HCT116 (cell line): ENCODE measurements around the gene B3GALT5. TPM values are rescaled to one million over a fixed set of nuclear protein-coding genes. Genes with fewer than 3 reads are reported as not detected.
"Not testable (repeated sequence)": the region's sequence is repeated elsewhere in the genome, so short reads cannot be mapped to it uniquely, and the experiment has no call there.

ENCODE experiments used
- ATAC-seq: fragments of 200-7000 bp; cut with Tn5 transposase; 2 replicates; pipeline ENCODE4 v1.9.1; 2020; ENCODE audit warnings: mild to moderate bottlenecking, moderate library complexity
- BruUV-seq: library from RNA; stranded (reverse); fragments of 400-500 nt; replicated peaks from 2 replicates; lab custom pipeline; 2021; lab: Mats Ljungman, UMichigan
- CTCF ChIA-PET: fragments of 300-600 bp; sonication (Branson Sonifier 250); formaldehyde crosslinking; loops from one replicate; lab custom pipeline; 2021; ENCODE audit warnings: antibody characterized with exemption; lab: Charles Lee
- POLR2A ChIA-PET: fragments of 300-600, 350-600 bp; sonication (Branson Sonifier 250); formaldehyde crosslinking; loops from one replicate; lab custom pipeline; 2021; ENCODE audit warnings: antibody characterized with exemption; lab: Charles Lee
- RAD21 ChIA-PET, 2 experiments: fragments of 300-600 bp; sonication (Branson Sonifier 250); formaldehyde crosslinking; loops; one replicate each; lab custom pipeline; 2023; ENCODE audit warnings: low total read pairs in 2 of 2; ENCODE audit not compliant: uncharacterized antibody in 2 of 2, unreplicated experiment in 2 of 2, low non-redundant PET in 1 of 2; lab: Charles Lee
- DNase-seq: peaks from one replicate; pipeline ENCODE4 v3.0.0-alpha.2; 2010; ENCODE audit warnings: low read depth, low spot score
- H2AFZ ChIP-seq: fragments of 200-600 bp; shearing (Covaris generic), sonication (generic); 2 replicates; pipeline ENCODE4 v1.6.1; 2017; ENCODE audit warnings: low read depth, mixed run types, mixed read lengths, antibody characterized with exemption, low read length; ENCODE audit not compliant: poor library complexity, severe bottlenecking
- H3K27ac ChIP-seq: 2 replicates; pipeline ENCODE4 v1.5.1; 2012; ENCODE audit warnings: low read depth, low read length
- H3K27me3 ChIP-seq: fragments of 200-600 bp; sonication (generic); 2 replicates; pipeline ENCODE4 v1.6.1; 2016; ENCODE audit warnings: mixed run types, low read length, mixed read lengths; ENCODE audit not compliant: insufficient read depth
- H3K36me3 ChIP-seq, 2 experiments: fragments of 200-500 bp in 1 of 2; fragments of 200-600 bp in 1 of 2; sonication (Bioruptor generic) in 1 of 2; sonication (generic) in 1 of 2; 2 replicates each; pipeline versions ENCODE4 v1.5.1 to v1.6.1; 2014 to 2016; ENCODE audit warnings: low read length in 2 of 2, inconsistent platforms in 1 of 2, mixed read lengths in 1 of 2, mixed run types in 1 of 2; ENCODE audit not compliant: insufficient read depth in 2 of 2, control insufficient read depth in 1 of 2
- H3K4me1 ChIP-seq, 2 experiments: fragments of 200-600 bp in 1 of 2; sonication (generic) in 1 of 2; 2 replicates each; pipeline versions ENCODE4 v1.5.1 to v1.6.1; 2012 to 2017; ENCODE audit warnings: low read length in 2 of 2, inconsistent platforms in 1 of 2, mild to moderate bottlenecking in 1 of 2, mixed read lengths in 1 of 2, mixed run types in 1 of 2, moderate library complexity in 1 of 2; ENCODE audit not compliant: insufficient read depth in 2 of 2, control insufficient read depth in 1 of 2
- H3K4me2 ChIP-seq: fragments of 200-600 bp; sonication (generic); 2 replicates; pipeline ENCODE4 v1.6.1; 2017; ENCODE audit warnings: mixed run types, low read length, mixed read lengths
- H3K4me3 ChIP-seq, 2 experiments: fragments of 200-600 bp in 1 of 2; sonication (generic) in 1 of 2; replicated peaks in 1 of 2; 2 replicates each; pipeline ENCODE4 v1.5.1; 2011 to 2016; ENCODE audit warnings: low read length in 2 of 2, control low read depth in 1 of 2, low read depth in 1 of 2, mild to moderate bottlenecking in 1 of 2, mixed read lengths in 1 of 2, mixed run types in 1 of 2
- H3K79me2 ChIP-seq: fragments of 200-600 bp; sonication (generic); 2 replicates; pipeline ENCODE4 v1.6.1; 2017; ENCODE audit warnings: mild to moderate bottlenecking, mixed run types, low read length, moderate library complexity, mixed read lengths; ENCODE audit not compliant: insufficient read depth
- H3K9ac ChIP-seq: fragments of 200-600 bp; sonication (generic); 2 replicates; pipeline ENCODE4 v1.6.1; 2016; ENCODE audit warnings: low read length, mixed read lengths
- H3K9me2 ChIP-seq: fragments of 200-600 bp; sonication (generic), shearing (Covaris generic); 2 replicates; pipeline ENCODE4 v1.6.1; 2017; ENCODE audit warnings: mixed run types, mild to moderate bottlenecking, moderate library complexity; ENCODE audit not compliant: insufficient read depth
- H3K9me3 ChIP-seq, 2 experiments: fragments of 200-500 bp in 1 of 2; fragments of 200-600 bp in 1 of 2; sonication (Bioruptor generic) in 1 of 2; sonication (generic) in 1 of 2; 2 replicates each; pipeline ENCODE4 v1.6.1; 2014 to 2017; ENCODE audit warnings: low read length in 2 of 2, mixed read lengths in 2 of 2, inconsistent platforms in 1 of 2, low read depth in 1 of 2, mild to moderate bottlenecking in 1 of 2, mixed run types in 1 of 2, moderate library complexity in 1 of 2; ENCODE audit not compliant: control insufficient read depth in 1 of 2, insufficient read depth in 1 of 2
- H4K20me1 ChIP-seq: fragments of 200-600 bp; sonication (generic), shearing (Covaris generic); 2 replicates; pipeline ENCODE4 v1.6.1; 2017; ENCODE audit warnings: mixed run types, mild to moderate bottlenecking, moderate library complexity; ENCODE audit not compliant: insufficient read depth
- ATF3 ChIP-seq: IDR thresholded peaks from 2 replicates; pipeline ENCODE4 v1.6.1; 2012
- CEBPB ChIP-seq: IDR thresholded peaks from 2 replicates; pipeline ENCODE4 v1.6.1; 2012; ENCODE audit warnings: low read depth
- CTCF ChIP-seq, 3 experiments: fragments of 200-600 bp in 1 of 3; sonication (generic) in 1 of 3; IDR thresholded peaks in 2 of 3; conservative IDR thresholded peaks in 1 of 3; 2 replicates each; pipeline ENCODE4 v1.5.1; 2012 to 2017; ENCODE audit warnings: low read depth in 2 of 3, low read length in 2 of 3, antibody characterized with exemption in 1 of 3, borderline replicate concordance in 1 of 3, control low read depth in 1 of 3, mild to moderate bottlenecking in 1 of 3, mixed read lengths in 1 of 3, mixed run types in 1 of 3, moderate library complexity in 1 of 3; ENCODE audit not compliant: insufficient read depth in 1 of 3
- EGR1 ChIP-seq: IDR thresholded peaks from 2 replicates; pipeline ENCODE4 v1.6.1; 2012; ENCODE audit warnings: low read depth
- ELF1 ChIP-seq: IDR thresholded peaks from 2 replicates; pipeline ENCODE4 v1.6.1; 2012; ENCODE audit warnings: low read depth, borderline replicate concordance
- EZH2 ChIP-seq: fragments of 200-600 bp; sonication (generic); IDR thresholded peaks from 2 replicates; pipeline ENCODE4 v1.6.1; 2017; ENCODE audit warnings: antibody characterized with exemption, mixed run types
- FOSL1 ChIP-seq: IDR thresholded peaks from 2 replicates; pipeline ENCODE4 v1.6.1; 2012; ENCODE audit warnings: low read depth
- JUND ChIP-seq: IDR thresholded peaks from 2 replicates; pipeline ENCODE4 v1.6.1; 2012
- MAX ChIP-seq: IDR thresholded peaks from 2 replicates; pipeline ENCODE4 v1.6.1; 2012
- POLR2A ChIP-seq: IDR thresholded peaks from 2 replicates; pipeline ENCODE4 v1.7.0; 2011; ENCODE audit warnings: borderline replicate concordance; ENCODE audit not compliant: insufficient read depth, insufficient read length; ENCODE audit errors: extremely low read depth
- POLR2AphosphoS5 ChIP-seq: IDR thresholded peaks from 2 replicates; pipeline ENCODE4 v1.6.1; 2011; ENCODE audit warnings: mild to moderate bottlenecking, low read depth, low read length, moderate library complexity
- RAD21 ChIP-seq: IDR thresholded peaks from 2 replicates; pipeline ENCODE4 v1.6.1; 2012; ENCODE audit warnings: low read depth, mild to moderate bottlenecking
- SIN3A ChIP-seq: IDR thresholded peaks from 2 replicates; pipeline ENCODE4 v1.6.1; 2012; ENCODE audit warnings: low read depth
- YY1 ChIP-seq: IDR thresholded peaks from 2 replicates; pipeline ENCODE4 v1.6.1; 2011; ENCODE audit warnings: low read length, low read depth, moderate library complexity, mild to moderate bottlenecking; ENCODE audit not compliant: insufficient replicate concordance; ENCODE audit errors: extremely low read depth
- ZFX ChIP-seq: fragments of 450-650 bp; IDR thresholded peaks from 2 replicates; pipeline ENCODE4 v1.6.1; 2017
- ZNF274 ChIP-seq: fragments of 200-500 bp; sonication (Bioruptor generic); IDR thresholded peaks from 2 replicates; pipeline ENCODE4 v1.6.1; 2014; ENCODE audit warnings: mild to moderate bottlenecking, low read depth, low read length, inconsistent platforms
- intact Hi-C: fragments of 100-400 bp; cut with micrococcal nuclease; formaldehyde crosslinking; loops from 2 replicates; pipeline ENCODE4 v1.10.0; 2022
- total RNA-seq: library from RNA; stranded (reverse); gene quantifications from one replicate; pipeline ENCODE4 v1.2.1, GENCODE V29; 2021; ENCODE audit not compliant: unreplicated experiment

The B3GALT5 gene
- total RNA-seq, 1 experiment from 2014 or later = 1.2 TPM

- H3K27ac ChIP-seq, BruUV-seq, H3K9me3 ChIP-seq, H3K36me3 ChIP-seq, H2AFZ ChIP-seq, H3K9me2 ChIP-seq, H3K79me2 ChIP-seq, POLR2A ChIA-PET, H3K4me2 ChIP-seq, H3K4me1 ChIP-seq, intact Hi-C loops, CTCF ChIA-PET, H3K27me3 ChIP-seq, ATAC-seq, H3K4me3 ChIP-seq, H4K20me1 ChIP-seq, RAD21 ChIA-PET, H3K9ac ChIP-seq, DNase-seq: not testable (repeated sequence)
These were observed 29.2 kb upstream of the B3GALT5 start for GRCh38 chr21:39583586-39583985.

- intact Hi-C loops = no loop called here
- Histone ChIP-seq H3K9me3 (0 out of 4 replicates have a peak, but pooled peaks cover 0 to 6% of the 10 kb centered on the region in 2 experiments), H3K4me2 (no peak overlapping the region), H3K79me2 (no peaks in the 10 kb centered on the region), H3K4me1 (no peaks in the 10 kb centered on the region), H2AFZ (no peak overlapping the region), H3K27me3 (no peaks in the 10 kb centered on the region), H3K27ac (no peak overlapping the region), H4K20me1 (no peaks in the 10 kb centered on the region), H3K9ac (no peak overlapping the region), H3K4me3 (no peak overlapping the region)
- RAD21 ChIA-PET = no interaction called here
- POLR2A ChIA-PET = no interaction called here
- no peak for DNase-seq
- BruUV-seq = no TSS peak
- CTCF ChIA-PET = no interaction called here
- TF ChIP-seq POLR2A = no peak
- no peak for TF ChIP-seq ZNF274
- TF ChIP-seq POLR2AphosphoS5 = no peak
- no peak for TF ChIP-seq FOSL1
- no peak for TF ChIP-seq EZH2
- no peak for TF ChIP-seq ATF3
- TF ChIP-seq SIN3A = no peak
- TF ChIP-seq JUND = no peak
- no peak for TF ChIP-seq CTCF (IDR thresholded peaks at IDR 0.05 in 2 of 3, conservative IDR thresholded peaks at IDR 0.05 in 1 of 3; ENCODE audit: borderline replicate concordance in 1 of 3, insufficient read depth in 1 of 3, low read depth in 2 of 3, low read length in 2 of 3)
- TF ChIP-seq ELF1 = no peak
- TF ChIP-seq MAX = no peak
- no peak for TF ChIP-seq EGR1
- TF ChIP-seq CEBPB = no peak
- no peak for TF ChIP-seq RAD21
- no peak for TF ChIP-seq YY1
- no peak for TF ChIP-seq ZFX
- TF ChIP-seq, all 23 proteins: peak for 0
- no peak for ATAC-seq
- Histone ChIP-seq H3K9me2 (no peaks in the 10 kb centered on the region), H3K36me3 (no peaks in the 10 kb centered on the region)
These were observed 25.4 kb upstream of the B3GALT5 start for GRCh38 chr21:39587376-39587775.
